ENCODE measurements around the gene PDXDC1.
"Not testable (repeated sequence)": the region's sequence is repeated elsewhere in the genome, so short reads cannot be mapped to it uniquely, and the experiment has no call there.

DNA sequence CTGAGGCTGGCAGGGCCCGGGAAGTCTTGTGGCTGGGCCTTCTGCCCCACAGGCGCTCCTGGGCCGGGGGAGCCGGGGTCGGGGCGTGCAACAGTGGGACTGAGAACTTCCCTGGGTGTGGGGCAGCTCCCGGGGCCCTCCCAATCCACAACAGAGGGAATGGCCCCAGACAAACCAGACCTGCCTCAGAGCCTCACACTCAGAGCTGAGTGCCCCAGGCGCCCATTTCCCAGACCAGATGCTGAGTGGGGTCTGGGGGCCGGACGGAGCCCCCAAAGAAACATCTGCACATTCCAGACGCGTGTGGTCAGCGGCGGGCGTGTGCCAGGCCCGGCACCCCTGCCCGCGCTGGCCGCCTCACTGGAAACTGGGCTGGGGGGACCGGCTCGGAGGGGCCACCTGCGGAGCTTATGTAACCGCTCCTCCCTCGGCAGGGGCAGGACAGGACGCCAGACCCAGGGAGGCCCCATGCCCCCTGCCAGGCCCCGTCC, 168.8 kb downstream of the PDXDC1 start:
- not testable (repeated sequence) for TF ChIP-seq ZFP30 (CRISPR knock-in tag; IDR thresholded peaks at IDR 0.05); TCF4 (CRISPR knock-in tag; IDR thresholded peaks at IDR 0.05; ENCODE audit: borderline replicate concordance); TOX (CRISPR knock-in tag; IDR thresholded peaks at IDR 0.05; ENCODE audit: borderline replicate concordance); PPARA (CRISPR knock-in tag; IDR thresholded peaks at IDR 0.05; ENCODE audit: borderline replicate concordance); ZNF70 (CRISPR knock-in tag; IDR thresholded peaks at IDR 0.05); ZNF565 (CRISPR knock-in tag; conservative IDR thresholded peaks at IDR 0.05; ENCODE audit: low read depth); SNAI2 (CRISPR knock-in tag; IDR thresholded peaks at IDR 0.05); RARB (CRISPR knock-in tag; IDR thresholded peaks at IDR 0.05)
- TF ChIP-seq, protein P1, sequence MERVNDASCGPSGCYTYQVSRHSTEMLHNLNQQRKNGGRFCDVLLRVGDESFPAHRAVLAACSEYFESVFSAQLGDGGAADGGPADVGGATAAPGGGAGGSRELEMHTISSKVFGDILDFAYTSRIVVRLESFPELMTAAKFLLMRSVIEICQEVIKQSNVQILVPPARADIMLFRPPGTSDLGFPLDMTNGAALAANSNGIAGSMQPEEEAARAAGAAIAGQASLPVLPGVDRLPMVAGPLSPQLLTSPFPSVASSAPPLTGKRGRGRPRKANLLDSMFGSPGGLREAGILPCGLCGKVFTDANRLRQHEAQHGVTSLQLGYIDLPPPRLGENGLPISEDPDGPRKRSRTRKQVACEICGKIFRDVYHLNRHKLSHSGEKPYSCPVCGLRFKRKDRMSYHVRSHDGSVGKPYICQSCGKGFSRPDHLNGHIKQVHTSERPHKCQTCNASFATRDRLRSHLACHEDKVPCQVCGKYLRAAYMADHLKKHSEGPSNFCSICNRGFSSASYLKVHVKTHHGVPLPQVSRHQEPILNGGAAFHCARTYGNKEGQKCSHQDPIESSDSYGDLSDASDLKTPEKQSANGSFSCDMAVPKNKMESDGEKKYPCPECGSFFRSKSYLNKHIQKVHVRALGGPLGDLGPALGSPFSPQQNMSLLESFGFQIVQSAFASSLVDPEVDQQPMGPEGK (CRISPR knock-in tag; IDR thresholded peaks at IDR 0.05; ENCODE audit: borderline replicate concordance) = not testable (repeated sequence)
- TF ChIP-seq, protein P2, sequence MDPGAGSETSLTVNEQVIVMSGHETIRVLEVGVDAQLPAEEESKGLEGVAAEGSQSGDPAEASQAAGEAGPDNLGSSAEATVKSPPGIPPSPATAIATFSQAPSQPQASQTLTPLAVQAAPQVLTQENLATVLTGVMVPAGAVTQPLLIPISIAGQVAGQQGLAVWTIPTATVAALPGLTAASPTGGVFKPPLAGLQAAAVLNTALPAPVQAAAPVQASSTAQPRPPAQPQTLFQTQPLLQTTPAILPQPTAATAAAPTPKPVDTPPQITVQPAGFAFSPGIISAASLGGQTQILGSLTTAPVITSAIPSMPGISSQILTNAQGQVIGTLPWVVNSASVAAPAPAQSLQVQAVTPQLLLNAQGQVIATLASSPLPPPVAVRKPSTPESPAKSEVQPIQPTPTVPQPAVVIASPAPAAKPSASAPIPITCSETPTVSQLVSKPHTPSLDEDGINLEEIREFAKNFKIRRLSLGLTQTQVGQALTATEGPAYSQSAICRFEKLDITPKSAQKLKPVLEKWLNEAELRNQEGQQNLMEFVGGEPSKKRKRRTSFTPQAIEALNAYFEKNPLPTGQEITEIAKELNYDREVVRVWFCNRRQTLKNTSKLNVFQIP (CRISPR knock-in tag; IDR thresholded peaks at IDR 0.05; ENCODE audit: borderline replicate concordance, low read depth) = not testable (repeated sequence)
- TF ChIP-seq, protein P3, sequence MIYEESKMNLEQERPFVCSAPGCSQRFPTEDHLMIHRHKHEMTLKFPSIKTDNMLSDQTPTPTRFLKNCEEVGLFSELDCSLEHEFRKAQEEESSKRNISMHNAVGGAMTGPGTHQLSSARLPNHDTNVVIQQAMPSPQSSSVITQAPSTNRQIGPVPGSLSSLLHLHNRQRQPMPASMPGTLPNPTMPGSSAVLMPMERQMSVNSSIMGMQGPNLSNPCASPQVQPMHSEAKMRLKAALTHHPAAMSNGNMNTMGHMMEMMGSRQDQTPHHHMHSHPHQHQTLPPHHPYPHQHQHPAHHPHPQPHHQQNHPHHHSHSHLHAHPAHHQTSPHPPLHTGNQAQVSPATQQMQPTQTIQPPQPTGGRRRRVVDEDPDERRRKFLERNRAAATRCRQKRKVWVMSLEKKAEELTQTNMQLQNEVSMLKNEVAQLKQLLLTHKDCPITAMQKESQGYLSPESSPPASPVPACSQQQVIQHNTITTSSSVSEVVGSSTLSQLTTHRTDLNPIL (CRISPR knock-in tag; IDR thresholded peaks at IDR 0.05; ENCODE audit: low read depth) = not testable (repeated sequence)

Data from SK-N-SH treated with all-trans-retinoic acid at 6 μM for 48 hours (cell line).